Mucosa of descending colon (tissue), 3 donors: ENCODE data around the gene SLC25A22. TPM values are rescaled to one million over a fixed set of nuclear protein-coding genes. Genes with fewer than 3 reads are reported as not detected.

Source experiments
- ATAC-seq: fragments of 200-7000 bp; cut with Tn5 transposase; one replicate; pipeline ENCODE4 v1.9.1; 2020; ENCODE audit warnings: mild to moderate bottlenecking, moderate library complexity
- DNase-seq, 3 donors: peaks; one replicate each; pipeline ENCODE4 v3.0.0-alpha.2; 2020
- H3K36me3 ChIP-seq: fragments of 200-600 bp; one replicate; pipeline ENCODE4 v1.8.0; 2021; ENCODE audit warnings: low read depth, mild to moderate bottlenecking
- H3K4me1 ChIP-seq: fragments of 200-600 bp; one replicate; pipeline ENCODE4 v1.8.0; 2021; ENCODE audit warnings: low read depth, mild to moderate bottlenecking
- H3K4me3 ChIP-seq: fragments of 200-600 bp; one replicate; pipeline ENCODE4 v1.8.0; 2021; ENCODE audit warnings: mild to moderate bottlenecking
- H3K9me3 ChIP-seq: fragments of 200-600 bp; one replicate; pipeline ENCODE4 v1.8.0; 2021; ENCODE audit warnings: mild to moderate bottlenecking
- intact Hi-C, 2 donors: fragments of 100-400 bp; cut with DNase I in 1 of 2; cut with micrococcal nuclease in 1 of 2; formaldehyde crosslinking; loops; one replicate each; pipeline versions ENCODE4 v1.11.0 to v1.11.1; 2022; cut with DNase I, micrococcal nuclease
- total RNA-seq, 3 donors: library from RNA; stranded (reverse); fragmentation: NEBNext Ultra II Directional in 2 of 3; extraction: Animal tissue kit (Norgen Biotek cat#: 25700) in 2 of 3; gene quantifications; one replicate each; pipeline versions ENCODE4 v1.2.1 to v1.2.4, GENCODE V29; 2021 to 2023
- TF ChIP-seq, protein P1 (sequence below): fragments of 200-600 bp; IDR thresholded peaks from one replicate; pipeline ENCODE4 v1.8.0; 2022; ENCODE audit warnings: antibody characterized with exemption, mild to moderate bottlenecking
- donor health status: DM: no; HTN: no; CAD: no; lungs with moderate emphysema.
- donor health status: DM: no; HTN: no; CAD: no.
- donor health status: DM: no; HTN: yes; CAD: no.

The SLC25A22 gene
- total RNA-seq, 3 donors from 2014 or later: 11.6 to 18.6 (median 14.4) TPM

DNA sequence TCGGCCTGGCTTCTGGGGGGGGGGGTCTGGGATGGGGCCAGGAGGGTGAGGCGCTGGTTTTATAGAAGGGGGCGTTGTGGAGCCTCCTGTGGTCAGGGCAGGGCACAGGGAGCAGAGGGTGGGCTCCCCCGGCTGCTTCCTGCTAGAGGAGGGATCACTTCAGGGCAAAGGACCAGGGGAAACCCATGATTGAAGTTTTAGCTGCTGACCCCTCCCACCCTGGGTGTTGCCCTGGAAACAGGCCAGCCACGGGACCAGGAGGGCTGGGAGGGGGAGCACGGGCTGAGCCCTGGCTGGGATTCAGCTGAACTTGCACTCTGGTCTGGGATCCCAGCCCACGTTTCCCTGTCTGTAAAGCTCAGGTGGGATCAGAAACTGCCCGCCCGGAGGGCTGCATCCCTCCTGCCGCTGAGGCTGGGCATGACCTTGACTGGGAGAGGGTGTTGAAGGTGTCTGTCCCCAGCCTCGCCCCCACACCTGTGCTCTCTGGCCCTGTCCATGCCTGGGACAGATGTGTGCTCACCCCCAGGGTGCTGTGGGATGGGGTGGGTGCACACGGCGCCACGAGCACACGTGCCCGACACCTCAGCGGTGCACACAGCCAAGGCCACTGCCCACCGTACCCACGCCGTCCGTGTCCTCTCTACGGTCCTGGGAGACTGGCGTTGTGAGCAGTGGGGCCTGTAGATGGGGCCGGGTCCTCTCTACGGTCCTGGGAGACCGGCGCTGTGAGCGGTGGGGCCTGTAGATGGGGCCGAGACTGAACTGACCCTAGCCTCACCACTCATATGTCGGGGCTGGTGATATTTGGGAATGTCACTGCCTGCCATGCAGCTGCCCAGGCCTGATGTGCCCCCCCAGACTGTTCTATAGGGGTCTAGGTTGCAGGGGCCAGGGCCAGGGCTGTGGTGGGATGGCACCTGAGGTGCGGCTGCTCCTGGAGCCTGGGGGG lies 46.9 kb upstream of the SLC25A22 start:
- peaks cover 45% of the 10 kb centered on the region for H3K4me1 ChIP-seq
- TF ChIP-seq, protein P1, sequence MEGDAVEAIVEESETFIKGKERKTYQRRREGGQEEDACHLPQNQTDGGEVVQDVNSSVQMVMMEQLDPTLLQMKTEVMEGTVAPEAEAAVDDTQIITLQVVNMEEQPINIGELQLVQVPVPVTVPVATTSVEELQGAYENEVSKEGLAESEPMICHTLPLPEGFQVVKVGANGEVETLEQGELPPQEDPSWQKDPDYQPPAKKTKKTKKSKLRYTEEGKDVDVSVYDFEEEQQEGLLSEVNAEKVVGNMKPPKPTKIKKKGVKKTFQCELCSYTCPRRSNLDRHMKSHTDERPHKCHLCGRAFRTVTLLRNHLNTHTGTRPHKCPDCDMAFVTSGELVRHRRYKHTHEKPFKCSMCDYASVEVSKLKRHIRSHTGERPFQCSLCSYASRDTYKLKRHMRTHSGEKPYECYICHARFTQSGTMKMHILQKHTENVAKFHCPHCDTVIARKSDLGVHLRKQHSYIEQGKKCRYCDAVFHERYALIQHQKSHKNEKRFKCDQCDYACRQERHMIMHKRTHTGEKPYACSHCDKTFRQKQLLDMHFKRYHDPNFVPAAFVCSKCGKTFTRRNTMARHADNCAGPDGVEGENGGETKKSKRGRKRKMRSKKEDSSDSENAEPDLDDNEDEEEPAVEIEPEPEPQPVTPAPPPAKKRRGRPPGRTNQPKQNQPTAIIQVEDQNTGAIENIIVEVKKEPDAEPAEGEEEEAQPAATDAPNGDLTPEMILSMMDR: no peak
- no peaks in the 10 kb centered on the region for H3K36me3 ChIP-seq
- ATAC-seq (peak; percentile 1), DNase-seq (peak; percentile 78 to 86 (median 80))
- no peak overlapping the region for H3K4me3 ChIP-seq
- H3K9me3 ChIP-seq: no peaks in the 10 kb centered on the region
- intact Hi-C loops: loop anchor here in 1 of 2 donors (5.0 kb wide), 1 partner anchor 207 kb away; no protein-coding TSS in a partner anchor

DNA sequence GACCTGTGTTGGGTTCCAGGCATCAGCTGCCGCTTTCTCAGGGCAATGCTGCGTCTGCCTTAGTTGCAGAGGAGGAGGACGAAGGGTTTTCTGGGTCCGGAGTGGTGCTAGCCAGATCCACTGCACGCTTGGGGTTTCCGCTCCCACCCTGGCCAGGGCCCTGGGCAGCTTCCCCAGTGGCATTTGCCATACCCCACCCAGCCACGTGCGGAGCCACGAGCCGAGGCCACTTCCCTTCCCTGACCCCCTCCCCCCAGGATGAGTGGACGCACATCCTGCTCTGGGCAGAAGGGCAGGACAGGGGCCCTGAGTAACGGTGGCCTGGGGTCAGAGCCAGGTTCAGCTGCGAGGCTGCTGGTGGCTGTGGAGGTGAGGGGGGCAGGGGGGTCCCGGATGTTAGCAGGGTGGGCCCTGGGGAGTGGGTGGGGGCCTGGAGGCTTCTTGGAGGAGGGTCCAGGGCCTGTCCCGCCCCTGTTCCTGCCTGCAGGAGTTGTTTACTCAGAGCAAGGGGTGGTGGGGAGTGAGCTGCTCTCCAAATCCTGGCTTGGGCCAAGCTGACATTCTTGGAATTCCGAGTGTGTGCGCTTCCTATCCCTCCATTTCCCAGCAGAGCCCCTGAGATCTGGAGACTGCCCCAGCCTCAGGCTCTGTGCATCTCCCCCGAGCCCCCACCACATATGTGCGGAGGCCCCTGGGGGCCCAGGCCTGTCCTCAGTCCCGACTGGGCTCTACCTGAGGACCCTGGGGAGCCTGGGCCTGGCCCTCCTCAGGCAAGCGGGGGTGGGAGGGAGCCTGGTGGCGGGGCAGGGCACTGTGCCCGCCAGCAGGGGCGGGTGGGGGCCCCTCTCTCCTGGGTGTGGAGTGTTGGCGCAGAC lies 46.0 kb upstream of the SLC25A22 start:
- H3K4me3 ChIP-seq: no peak overlapping the region
- intact Hi-C loops: no loop called here
- TF ChIP-seq, protein P1: no peak
- H3K36me3 ChIP-seq: no peaks in the 10 kb centered on the region
- peaks cover 42% of the 10 kb centered on the region for H3K4me1 ChIP-seq
- H3K9me3 ChIP-seq: no peaks in the 10 kb centered on the region
- DNase-seq (peak; percentile 79 to 90 (median 79)), ATAC-seq (peak; percentile 9)

DNA sequence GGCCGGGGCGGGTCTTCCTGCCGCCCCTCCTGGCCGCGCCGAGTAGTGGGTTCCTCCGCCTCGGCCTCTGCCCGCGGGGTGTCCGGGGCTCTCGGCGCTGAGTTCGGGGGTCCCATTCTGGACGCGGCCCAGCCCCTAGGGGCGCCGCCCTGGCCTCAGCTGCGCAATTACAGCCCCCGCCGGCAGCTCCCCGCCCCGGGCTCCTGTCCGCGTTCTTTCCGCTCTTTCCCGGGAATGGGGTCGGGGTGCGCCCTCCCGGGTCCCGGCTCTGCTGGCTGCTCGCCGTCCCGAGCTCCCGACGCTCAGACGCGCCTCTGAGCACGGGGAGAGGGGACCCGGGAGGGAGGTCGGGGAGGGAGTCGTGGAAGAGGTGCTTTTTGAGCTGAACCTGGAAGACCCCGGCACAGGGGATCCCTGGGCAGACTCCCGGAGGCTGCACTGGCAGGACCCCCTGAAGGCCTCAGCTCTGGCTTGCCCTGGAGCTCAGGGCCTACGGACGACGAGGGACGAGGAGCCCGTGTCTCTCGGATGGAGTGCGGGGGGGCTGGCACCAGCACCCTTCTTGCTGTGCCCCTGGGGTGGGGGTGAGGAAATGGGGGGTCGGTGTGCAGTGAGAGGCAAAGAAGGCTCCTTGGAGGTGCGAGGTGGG lies 45.1 kb upstream of the SLC25A22 start:
- intact Hi-C loops: no loop called here
- no peaks in the 10 kb centered on the region for H3K9me3 ChIP-seq
- H3K4me1 ChIP-seq: peaks cover 42% of the 10 kb centered on the region
- no peaks in the 10 kb centered on the region for H3K36me3 ChIP-seq
- peak overlapping the region; percentile 90 for H3K4me3 ChIP-seq
- TF ChIP-seq, protein P1: no peak
- DNase-seq (peak in 2 of 3 donors; percentile 56 to 71), ATAC-seq (no peak)

DNA sequence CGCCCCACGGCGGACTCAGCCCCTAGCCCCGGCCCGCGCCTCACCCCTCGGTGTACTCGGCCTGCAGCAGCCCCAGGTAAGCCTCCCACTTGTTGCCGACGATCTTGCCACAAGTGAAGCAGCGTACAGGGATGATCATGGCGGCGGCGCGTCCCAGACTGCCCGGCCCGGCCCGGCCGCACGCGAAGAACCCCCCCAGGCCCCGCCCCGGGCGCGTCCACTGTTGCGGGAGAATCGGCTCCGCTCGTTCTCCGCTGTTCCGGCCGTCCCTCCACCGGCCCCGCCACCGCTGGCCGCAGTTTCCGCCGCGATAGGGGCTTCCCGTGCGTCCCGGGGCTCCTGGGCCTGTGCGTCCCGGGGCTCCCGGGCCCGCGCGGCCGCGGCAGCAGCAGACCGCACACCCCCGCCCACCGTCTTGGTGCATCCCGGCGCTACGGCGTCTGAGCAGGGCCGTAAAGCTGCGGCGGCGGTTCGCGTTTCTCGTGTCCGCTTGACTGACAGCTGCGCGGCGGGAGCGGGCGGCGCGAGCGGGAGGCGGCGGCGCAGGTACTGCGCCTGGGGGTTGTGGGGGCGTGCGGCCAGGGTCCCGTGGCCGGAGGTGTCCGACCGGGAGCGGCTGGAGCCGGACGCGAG lies 44.4 kb upstream of the SLC25A22 start, which contains the start of the genes POLR2L and TSPAN4:
POLR2L (minus strand) TSS at position 160 of the 633 bp plus-strand sequence; CDS start at position 139, 21 bp downstream.
TSPAN4 (plus strand) TSS at position 483 of the 633 bp plus-strand sequence. CDS start 7,453 bp downstream, outside the sequence.
- DNase-seq (peak; percentile 92 to 95 (median 93)), ATAC-seq (peak; percentile 78)
- TF ChIP-seq, protein P1: no peak
- intact Hi-C loops: no loop called here
- no peaks in the 10 kb centered on the region for H3K9me3 ChIP-seq
- no peaks in the 10 kb centered on the region for H3K36me3 ChIP-seq
- H3K4me1 ChIP-seq: peaks cover 49% of the 10 kb centered on the region
- peak within 1 kb of the TSS; percentile 90 for H3K4me3 ChIP-seq
